Fibroblast of lung (primary cell): ENCODE results near the gene DTX2.
"Not testable (repeated sequence)": the region's sequence is repeated elsewhere in the genome, so short reads cannot be mapped to it uniquely, and the experiment has no call there.

ENCODE experiments used
- EZH2 ChIP-seq: IDR thresholded peaks from 2 replicates; pipeline ENCODE4 v1.5.1; 2012; ENCODE audit warnings: low read length, control low read depth, mild to moderate bottlenecking; ENCODE audit errors: missing control alignments
- TF ChIP-seq, protein P1 (sequence below), 2 donors: IDR thresholded peaks in 1 of 2; conservative IDR thresholded peaks in 1 of 2; 1 replicate in 1 of 2; 2 replicates in 1 of 2; pipeline ENCODE4 v1.5.1; 2011 to 2012; ENCODE audit warnings: low read length in 2 of 2, control low read depth in 1 of 2, inconsistent platforms in 1 of 2, low read depth in 1 of 2, mild to moderate bottlenecking in 1 of 2

DNA sequence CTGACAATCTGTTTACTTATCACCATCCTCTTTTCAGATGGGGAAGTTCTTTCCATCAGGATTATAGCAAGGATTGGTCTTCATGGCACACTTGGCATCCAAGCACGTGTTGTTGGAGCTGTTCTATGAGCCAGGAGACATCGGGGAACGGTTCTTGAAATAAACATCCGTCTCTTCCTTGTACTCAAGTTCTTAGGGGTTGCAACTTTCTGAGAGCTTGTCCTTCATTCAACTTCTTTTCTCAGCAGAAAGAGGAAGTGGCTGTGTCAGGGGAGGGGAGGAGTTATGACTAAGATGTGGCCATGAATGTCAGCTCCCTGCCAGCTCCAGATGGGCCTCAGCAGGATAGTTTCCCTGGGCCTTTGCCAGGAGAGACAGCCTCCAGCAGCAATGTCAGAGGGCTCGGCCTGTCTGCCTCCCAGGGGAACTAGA is 15.9 kb upstream of the DTX2 start:
- TF ChIP-seq, protein P1, sequence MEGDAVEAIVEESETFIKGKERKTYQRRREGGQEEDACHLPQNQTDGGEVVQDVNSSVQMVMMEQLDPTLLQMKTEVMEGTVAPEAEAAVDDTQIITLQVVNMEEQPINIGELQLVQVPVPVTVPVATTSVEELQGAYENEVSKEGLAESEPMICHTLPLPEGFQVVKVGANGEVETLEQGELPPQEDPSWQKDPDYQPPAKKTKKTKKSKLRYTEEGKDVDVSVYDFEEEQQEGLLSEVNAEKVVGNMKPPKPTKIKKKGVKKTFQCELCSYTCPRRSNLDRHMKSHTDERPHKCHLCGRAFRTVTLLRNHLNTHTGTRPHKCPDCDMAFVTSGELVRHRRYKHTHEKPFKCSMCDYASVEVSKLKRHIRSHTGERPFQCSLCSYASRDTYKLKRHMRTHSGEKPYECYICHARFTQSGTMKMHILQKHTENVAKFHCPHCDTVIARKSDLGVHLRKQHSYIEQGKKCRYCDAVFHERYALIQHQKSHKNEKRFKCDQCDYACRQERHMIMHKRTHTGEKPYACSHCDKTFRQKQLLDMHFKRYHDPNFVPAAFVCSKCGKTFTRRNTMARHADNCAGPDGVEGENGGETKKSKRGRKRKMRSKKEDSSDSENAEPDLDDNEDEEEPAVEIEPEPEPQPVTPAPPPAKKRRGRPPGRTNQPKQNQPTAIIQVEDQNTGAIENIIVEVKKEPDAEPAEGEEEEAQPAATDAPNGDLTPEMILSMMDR (conservative IDR thresholded peaks at IDR 0.05 in 1 of 2, IDR thresholded peaks at IDR 0.05 in 1 of 2; ENCODE audit: low read depth in 1 of 2, low read length in 2 of 2), result not testable (repeated sequence)
- TF ChIP-seq EZH2, result not testable (repeated sequence)
